ENCODE results near the gene TSSK2.

The TSSK2 gene

DNA sequence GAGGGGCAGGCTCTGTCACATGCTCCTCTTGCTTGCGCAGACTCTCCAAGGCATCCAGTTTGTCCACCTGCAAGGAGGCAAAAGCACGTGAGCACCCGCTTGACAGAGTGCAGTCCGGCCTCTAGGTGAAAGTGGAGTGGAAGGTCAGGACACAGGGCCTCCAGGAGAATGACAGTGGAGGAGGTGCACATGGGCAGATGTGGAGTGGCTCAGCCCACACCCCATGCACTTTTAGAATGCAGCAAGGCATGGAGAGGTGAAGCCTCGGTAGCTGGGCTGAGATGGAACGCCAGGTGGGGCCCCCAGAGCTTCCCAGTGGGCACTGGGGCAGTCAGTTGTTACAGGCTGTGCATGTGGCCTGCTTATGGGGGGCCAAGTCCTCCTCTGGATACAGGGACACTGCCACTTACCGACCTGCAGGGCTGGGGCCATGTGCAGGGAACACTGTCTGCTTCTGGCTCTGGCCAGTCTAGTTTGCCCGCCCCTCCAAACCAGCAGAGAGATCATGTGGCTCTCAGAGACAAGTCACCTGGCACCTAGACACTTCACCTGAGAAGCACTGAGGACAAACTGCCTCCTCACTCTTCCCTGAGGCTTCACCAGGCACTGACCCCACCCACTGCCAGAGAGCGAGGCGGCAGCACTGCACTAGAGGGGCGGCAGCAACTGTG, 49.8 kb downstream of the TSSK2 start:
- no peak for DNase-seq

- DNase-seq = no peak
Observed at GRCh38 chr22:19181786-19182471, 50.8 kb downstream of the TSSK2 start.

Data from nucleus accumbens (tissue), 56 donors.